Stimulated activated CD8-positive, alpha-beta memory T cell treated with anti-CD3 and anti-CD28 coated beads, Interleukin-12 subunit alpha, Interleukin-12 subunit beta, amount 100 ng/mL, for 1 hour (primary cell): Measurements from ENCODE around the gene HIPK2.

ENCODE experiments used
- DNase-seq: peaks from one replicate; pipeline ENCODE4 v3.0.0-alpha.2; 2020; ENCODE audit warnings: low read depth

The HIPK2 gene

GRCh38 chr7:139752604-139753003 is 25.2 kb downstream of the HIPK2 start:
- DNase-seq, result no peak

DNA sequence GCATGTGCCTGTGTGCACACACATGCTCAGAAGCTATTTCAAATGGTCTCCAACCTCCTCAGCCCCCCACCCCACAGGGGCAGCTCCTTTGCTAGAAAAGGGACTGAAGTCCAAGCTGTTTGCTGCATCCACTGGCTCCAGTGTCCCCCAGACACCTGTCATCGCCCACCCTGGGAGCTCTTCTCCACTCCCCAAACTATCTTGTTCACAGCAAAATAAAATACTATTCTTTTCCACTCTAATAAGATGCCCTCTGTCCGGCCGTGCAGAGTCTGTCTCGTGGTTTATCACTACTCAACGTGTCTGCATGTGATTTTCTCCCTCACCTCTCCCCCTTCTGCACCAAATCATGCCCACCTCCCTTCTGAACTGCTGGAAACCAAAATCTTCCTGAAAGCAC is 25.6 kb downstream of the HIPK2 start:
- no peak for DNase-seq

DNA sequence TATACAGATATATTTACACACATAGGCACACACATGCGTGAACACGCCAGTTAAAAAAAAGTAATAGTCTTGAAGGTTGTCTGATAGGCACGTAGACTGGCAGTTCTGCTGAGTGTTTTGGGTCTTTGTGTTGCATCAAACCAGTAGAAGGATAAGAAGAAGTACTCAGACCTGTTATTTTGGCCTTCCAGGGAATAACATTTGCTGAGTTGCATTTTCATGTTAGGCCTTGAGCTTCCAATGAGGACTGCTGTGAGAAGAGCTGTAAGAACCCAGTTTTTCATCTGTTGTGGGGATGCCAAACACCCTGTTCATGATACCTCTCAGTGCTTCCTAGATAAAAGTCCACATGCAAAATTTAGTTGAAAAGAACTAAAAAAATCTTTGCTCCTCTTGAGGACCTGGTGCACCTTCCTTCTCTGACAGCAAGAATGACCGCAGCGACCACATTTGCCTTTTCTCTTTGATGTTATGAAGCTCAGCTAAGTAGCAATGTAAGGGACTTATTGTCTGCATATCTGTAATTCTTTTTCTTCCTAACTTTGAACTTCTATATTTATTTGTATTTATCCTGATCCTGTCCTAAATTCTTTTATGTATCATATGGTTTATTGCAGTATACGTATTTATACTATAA is 27.2 kb downstream of the HIPK2 start:
- no peak for DNase-seq

DNA sequence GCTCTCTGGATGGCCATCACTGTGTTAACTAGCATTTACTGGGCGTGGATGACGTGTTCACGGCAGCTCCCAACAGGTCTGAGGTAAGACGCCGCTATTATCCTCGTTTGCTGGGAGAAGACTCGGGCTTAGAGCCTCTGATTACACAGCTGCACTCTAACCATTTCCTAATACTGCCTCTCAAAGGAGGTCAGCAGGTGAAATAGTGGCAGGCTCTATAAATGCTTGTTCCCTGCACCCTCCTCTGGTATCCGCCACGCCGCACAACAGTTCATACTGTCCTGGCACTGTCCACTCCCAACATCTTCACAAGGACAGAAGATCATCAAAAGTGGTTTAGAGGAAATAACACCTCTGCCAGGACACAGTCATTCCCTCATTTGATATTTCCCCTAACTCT is 28.3 kb downstream of the HIPK2 start:
- DNase-seq, result no peak

DNA sequence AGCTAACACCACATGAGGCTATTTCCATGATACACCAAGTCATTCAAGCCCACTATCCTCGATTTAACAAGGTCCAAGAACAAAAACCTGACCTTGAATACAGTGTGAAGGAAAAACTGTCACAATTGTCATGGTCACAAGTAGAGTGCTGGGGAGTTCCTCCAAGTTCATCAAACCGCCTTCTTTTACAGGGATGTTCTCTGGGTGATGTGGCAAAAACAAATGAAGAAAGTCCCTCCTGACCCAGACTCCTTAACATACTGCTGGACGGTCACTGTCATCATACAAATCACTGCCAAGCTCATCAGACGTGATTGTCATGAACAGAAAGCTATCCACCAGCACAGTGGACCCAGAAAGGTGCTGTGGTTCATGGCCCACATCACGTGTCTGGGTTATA is 28.9 kb downstream of the HIPK2 start:
- no peak for DNase-seq

DNA sequence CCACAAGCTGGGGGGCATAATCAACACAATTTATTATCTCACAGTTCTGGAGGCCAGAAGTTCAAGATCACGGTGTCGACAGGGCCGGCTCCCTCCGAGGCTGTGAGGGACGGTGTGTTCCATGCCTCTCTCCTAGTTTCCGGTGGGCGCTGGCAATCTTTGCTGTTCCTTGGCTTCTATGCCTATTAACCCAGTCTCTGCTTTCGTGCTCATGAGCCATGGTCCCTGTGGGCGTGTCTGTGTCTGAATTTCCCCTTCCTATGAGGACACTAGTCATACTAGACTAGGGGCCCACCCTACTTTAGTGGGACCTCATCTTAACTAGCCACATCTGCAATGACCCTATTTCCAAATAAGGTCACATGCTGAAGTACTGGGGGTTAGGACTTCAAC is 29.4 kb downstream of the HIPK2 start:
- no peak for DNase-seq

- no peak for DNase-seq
Observed at GRCh38 chr7:139747662-139748372, 30.0 kb downstream of the HIPK2 start.

DNA sequence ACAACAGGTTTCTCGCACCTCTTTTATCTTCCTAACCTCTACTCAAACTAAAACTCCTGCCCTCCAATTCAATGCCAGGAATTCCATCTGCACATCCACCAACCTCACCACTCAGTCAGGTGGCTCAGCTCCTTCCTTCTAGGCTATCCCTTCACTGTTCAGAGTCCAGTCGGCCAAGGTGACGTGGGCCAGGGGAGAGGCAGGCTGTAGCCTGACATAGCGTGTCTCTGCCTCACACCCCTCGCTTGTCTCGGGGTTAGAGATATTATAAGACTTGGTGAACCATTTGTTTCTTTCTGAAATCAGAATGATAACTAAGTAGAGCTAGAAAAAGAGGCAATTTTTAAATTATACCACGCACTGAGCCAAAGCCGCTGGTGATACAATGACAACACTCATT is 31.1 kb downstream of the HIPK2 start:
- DNase-seq, result no peak

DNA sequence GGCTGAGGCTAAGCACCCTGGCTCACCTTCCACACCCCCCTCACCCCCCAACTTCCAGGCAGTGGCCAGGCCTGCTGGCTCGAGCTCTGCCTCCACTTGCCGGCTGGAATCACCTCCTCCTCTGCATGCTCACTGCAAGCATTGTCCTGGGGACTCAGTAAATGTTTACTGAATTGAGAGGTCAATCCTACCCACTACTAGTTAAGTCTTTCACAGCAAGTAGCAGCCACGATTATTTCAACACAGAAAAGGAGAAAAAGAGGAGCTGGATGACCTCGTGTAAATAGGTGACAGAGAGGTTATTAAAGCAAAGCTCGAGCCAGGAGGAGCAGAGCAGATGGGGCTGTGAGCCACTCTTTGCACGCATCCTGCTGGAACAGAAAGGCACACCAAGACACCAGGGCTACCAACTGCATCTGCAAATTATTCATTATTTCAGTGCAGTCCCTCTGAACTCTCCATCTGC is 32.1 kb downstream of the HIPK2 start:
- no peak for DNase-seq

DNA sequence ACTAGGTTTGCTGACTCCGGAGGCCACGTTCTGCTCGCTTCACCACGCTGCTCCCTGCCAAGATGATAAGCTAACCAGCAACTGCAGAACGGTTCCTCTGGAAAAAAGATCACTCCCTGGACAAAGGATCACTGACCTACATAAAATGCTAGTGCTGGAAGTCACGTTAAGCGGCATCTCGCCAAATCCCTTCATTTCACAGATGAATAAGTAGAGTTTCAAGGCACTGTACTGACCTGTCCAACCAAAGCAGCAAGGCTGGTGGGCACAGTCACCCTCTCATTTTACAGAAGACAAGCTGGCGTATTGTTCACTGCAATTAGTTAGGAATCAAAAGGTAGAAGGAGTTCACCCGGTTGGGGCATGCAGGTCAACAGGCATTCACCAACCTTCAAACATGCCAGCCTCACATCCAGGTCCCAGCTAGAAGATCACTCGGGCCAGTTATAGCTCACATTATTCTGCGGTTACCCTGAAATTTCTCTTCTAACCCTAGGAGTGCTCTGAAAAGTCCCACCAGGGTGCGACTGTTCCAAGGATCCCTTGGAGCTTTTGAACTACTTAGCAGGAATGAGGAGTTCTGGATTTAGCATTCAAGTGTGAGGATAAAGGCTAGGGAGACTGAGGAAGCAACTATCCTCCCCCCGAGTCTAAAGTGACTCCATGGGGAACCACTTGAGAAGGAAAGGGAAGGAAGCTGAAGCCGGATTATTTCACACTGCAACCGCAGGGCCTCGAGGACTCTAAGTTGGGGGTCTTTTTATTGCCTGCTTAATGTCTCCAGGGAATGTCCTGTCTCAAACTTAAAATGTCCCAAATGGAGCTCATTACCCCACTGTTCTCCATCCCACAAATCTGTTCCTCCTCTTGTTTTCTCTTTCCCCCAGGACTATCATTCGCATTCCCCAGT is 32.8 kb downstream of the HIPK2 start:
- no peak for DNase-seq

DNA sequence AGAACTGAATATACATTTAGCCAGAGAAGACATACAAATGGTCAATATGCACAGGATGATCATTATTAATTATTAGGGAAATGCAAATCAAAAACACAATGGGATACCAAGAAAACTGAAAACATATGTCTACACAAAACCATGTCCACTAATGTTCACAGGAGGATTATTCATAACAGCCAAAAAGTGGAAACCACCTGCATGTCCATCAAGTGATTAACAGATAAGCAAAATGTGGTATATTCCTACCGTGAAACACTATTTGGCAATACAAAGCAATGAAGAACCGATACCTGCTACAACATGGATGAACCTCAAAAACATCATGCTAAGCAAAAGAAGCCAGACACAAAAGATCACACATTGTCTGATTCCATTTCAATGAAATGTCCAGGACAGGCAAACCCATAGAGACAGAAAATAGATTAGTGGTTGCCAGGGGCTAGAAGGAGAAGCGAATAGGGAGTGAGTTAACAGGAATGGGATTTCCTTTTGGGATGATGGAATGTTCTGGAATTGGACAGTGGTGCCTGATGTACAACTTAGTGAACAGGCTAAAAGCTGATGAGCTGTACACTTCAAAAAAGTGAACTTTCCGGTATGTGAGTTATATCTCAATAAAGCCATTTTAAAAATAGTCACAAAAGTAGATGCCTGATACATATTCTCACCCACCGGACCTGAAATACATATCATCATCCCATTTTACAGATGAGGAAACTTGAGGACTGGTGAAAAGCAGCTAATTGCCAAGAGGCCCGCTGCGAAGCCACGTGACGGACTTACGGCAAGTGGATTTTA is 33.6 kb downstream of the HIPK2 start:
- no peak for DNase-seq

- DNase-seq, result no peak
Observed at GRCh38 chr7:139743267-139743966, 34.4 kb downstream of the HIPK2 start.

- no peak for DNase-seq
Observed at GRCh38 chr7:139741789-139742344, 35.9 kb downstream of the HIPK2 start.

GRCh38 chr7:139741239-139741638 is 36.6 kb downstream of the HIPK2 start:
- no peak for DNase-seq

- DNase-seq, result no peak
Observed at GRCh38 chr7:139739863-139740597, 37.8 kb downstream of the HIPK2 start.

DNA sequence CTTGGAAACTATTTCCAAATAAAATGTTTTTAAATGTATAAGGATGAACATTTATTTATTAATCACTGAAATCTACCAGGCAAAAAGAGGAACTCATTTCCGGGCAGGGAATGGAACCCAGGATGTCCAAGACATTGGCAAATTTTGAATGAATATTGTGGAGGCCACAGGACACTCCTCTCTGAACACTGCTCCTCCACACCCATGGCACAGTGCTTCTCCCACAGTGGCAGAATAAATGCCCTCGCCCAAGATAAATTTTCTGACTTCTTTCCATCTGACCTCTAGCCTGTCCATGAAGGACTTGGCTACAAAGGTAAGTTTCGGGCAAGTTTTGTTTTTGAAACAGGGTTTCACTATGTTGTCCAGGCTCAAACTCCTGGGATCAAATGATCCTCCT is 39.0 kb downstream of the HIPK2 start:
- DNase-seq, result no peak

DNA sequence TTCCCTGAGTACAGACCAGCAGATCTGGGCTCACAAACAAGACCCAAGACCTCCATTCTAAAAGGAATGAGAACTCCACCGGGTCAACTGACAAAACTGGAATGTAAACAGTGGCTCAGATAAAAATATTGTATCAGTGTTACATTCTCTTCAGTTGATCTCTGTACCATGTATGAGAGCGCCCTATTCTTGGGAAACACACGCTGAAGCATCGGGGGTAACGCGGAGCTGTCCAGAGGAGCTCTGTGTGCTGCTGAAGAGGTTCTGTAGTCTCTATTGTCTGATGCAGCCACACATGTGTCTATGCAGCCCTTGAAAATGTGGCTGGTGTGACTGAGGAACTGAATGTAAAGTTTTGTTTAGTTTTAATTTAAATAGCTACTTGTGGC is 39.7 kb downstream of the HIPK2 start:
- DNase-seq, result no peak

GRCh38 chr7:139737221-139738100 is 40.3 kb downstream of the HIPK2 start:
- DNase-seq, result no peak

DNA sequence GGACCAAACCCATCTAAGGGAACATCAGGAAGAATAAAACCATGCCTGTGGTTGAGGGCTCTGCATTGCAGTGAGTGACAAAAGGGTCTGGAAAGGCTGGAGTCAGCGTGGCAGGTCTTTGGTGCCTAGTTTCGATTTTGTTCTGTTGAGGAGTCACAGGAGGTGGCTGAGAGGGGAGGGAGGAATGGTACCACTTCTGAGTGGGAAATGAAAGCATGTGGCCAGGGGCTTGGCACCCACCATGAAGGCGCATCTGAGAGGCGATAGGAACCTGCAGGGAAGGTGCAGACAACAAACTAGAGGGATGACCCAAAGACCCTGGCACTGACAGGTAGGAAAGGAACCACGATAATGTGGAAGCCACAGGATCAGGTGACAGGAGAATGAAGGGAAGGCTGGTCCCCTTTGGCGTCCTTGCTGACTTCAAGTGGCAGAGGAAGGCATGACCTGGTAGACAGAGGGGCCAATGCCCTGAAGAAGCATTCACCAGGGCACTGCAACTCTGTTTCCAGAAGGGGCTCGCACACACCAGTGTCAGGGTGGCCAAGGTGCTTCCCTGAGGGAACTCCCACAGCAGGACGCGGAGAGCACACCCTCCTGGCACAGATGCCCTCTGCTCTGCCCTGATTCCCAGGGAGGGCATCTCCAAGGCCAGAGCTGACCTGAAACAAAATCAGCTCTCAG is 41.7 kb downstream of the HIPK2 start:
- DNase-seq, result no peak
